ENCODE measurements around the gene RIN3.

RIN3 gene

DNA sequence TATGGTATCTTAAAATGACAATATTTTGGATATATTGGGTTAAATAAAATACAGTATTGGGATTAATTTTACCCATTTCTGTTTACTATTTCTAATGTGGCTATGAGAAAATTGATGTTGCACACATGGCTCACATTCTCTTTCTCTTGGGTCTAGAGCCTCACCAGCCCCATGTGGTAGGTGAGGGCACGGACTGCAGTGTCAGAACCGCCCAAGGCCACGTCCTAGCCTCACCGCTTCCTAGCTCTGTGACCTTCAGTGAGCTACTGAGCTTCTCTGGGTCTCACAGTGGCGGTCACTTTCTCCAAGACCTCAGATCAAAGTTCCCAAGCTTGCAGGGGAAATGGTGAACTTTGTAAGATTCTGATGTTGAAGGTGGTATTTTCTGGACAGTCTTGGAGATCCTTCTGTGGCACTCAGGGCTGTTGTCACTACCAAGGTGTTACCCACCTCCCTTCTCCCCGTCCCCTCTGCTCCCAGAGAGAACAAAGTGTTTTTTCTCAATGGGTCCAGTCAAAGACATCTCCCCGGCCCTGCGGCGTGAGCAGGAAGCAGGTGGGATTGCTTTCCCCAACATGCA is 87.6 kb downstream of the RIN3 start:
- DNase-seq: no peak

GRCh38 chr14:92601757-92602417 is 88.3 kb downstream of the RIN3 start:
- no peak for DNase-seq

DNA sequence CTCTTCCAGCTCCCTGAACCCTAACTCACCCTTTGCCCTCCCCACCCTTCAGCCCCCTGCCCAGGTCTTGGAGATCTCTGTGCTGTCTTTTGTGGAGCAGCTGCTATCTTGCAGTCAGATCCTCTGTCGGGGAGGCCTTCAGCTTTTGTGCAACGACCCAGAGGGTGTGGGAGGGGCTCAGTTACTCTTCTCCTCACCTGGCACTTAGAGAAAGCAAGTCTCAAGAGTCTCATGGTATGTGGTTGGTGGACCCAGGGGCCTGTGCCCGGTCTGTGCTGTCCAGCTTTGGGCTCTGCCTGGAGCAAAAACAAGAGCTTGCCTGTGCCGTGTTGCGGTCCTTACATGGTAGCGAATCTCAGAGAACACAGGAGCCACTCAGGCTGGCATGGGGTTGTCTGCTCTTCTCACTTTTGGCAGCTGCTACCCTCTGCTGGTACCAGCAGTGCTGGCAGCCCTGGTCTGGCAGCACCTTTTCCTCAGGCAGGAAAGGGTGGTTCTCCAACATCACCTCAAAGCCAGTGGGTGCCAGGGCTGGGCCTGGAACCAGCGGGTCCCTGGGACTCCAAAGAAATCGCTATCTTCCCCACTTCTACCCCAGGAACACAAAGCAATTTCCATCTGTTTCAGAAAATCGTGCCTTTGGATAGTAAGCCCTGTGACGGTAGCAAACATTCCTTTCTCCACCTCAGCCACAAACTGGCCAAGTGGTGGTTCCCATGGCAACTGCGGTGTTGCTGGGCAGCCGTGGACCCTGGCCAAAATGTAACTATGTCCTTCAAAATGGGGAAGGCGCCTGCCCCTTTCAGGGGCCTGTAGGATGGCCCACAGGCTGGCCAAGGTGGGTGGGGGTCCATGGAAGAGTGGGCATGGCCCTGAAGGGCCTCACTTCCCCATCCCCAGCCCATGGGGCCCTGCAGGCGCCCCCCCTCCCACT is 90.0 kb downstream of the RIN3 start:
- DNase-seq: no peak

GRCh38 chr14:92605274-92605940 is 91.8 kb downstream of the RIN3 start:
- DNase-seq: no peak

DNA sequence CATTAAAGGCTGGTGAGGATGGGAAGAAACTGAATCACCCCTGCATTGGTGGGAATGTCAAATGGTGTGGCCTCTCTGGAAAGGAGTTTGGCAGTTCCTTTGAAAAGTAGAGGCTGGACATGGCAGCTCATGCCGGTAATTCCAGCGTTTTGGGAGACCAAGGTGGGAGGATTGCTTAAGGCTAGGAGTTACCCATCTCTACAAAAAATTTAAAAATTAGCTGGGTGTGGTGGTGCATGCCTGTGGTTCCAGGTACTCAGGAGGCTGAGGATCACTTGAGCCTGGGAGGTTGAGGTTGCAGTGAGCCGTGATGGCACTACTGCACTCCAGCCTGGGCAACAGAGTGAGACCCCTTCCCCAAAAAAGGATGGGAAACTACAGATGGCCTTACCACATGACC is 93.7 kb downstream of the RIN3 start:
- DNase-seq: no peak

DNA sequence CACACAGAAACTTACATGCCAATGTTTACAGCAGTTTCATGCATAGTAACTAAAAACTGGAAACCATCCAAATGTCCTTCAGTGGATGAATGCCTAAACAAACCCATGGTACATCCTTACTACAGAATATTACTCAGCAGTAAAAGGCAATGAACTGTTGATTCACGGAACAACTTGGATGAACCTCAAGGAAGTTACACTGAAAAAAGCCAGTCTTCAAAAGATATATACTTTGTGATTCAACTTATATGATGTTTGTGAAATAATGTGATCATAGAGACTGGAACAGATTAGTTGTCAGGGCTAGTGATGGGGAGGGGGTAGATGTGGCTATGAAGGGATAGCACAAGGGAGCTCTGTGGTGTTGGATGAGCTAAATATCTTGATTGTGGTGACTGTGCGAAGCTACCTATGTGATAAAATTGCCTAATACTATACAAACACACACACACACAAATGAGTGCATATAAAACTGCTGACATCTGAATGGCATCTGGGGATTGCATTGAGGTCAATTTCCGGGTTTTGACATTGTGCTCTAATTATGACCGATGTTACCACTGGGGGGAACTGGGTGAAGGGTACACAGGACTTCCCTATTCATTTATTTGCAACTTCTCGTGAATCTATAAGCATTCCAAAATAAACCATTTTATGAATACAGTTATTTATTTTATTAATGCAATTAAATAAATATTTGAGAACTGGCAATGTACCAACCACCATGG is 94.3 kb downstream of the RIN3 start:
- DNase-seq: no peak

DNA sequence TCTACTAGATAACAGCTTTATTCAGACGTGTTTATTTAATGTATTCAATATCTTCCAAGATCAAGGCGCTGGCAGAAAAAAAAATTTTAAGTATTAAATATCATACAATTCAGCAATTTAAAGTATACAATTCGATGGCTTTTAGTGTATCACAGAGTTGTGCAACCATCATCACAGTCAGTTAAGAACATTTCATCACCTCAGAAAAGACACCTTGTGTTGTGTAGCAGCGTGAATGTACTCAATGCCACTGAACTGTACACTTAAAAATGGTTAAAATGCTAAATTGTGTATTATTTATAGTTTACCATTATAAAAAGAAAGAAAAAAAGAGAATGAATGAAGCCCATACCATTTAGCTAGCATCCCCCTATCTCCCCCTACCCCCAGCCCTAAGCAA is 96.4 kb downstream of the RIN3 start:
- DNase-seq: no peak

DNA sequence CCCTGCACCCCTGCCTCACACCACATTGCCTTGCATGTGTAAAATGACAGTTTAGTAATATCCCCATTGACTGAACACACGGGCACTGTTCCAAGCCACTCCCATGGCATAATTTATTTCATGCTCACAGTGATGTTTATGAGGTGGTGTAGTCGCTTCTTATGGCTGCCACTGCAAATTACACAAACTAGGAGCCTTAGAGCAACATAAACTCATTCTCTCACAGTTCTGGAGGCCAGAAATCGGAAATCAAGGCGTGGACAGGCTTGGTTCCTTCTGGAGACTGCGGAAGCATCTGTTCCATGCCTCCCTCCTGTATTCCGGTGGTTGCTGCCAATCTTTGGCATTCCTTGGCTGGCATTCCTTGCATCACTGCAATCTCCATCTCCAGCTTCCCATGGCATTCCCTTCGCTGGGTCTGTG is 97.3 kb downstream of the RIN3 start:
- no peak for DNase-seq

- DNase-seq: no peak
These were observed 99.6 kb downstream of the RIN3 start for GRCh38 chr14:92613008-92613658.

- no peak for DNase-seq
These were observed 100.2 kb downstream of the RIN3 start for GRCh38 chr14:92613681-92614260.

DNA sequence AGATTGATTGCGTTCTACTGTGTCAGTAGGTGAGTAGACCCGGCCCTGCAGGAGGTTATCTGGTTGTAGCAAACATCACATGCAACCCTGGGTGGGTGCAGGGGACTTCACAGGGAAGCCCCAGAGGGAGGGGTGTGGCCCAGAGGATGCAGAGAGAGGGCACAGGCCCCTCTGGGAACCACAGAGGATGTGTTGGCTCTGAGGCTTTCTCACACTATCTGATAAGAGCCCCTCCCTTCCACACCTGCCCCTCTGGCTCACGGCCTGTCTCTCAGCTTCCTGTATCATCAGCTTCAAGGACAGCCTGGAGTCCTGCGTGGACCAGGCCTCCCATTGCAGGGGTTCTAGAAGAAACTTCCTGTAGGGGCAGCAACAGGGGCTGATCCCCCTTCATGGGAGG is 101.9 kb downstream of the RIN3 start:
- DNase-seq: peak; percentile 19

DNA sequence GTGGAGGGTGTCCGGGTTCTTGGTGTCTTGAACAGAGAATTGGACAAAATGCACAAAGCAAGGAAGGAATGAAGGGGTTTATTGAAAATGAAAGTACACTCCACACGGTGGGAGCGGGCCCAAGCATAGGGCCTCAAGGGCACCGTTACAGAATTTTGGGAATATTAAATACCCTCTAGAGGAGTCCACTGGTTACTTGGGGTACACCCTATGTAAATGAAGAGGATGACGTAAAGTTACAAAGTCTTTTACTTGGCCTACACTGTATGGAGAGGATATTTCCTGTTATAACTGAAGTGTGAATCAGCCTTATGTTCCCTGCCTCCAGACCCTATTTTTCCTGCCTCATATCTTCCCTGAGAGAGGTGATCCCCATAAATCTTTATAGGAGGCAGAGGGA is 102.6 kb downstream of the RIN3 start:
- no peak for DNase-seq

DNA sequence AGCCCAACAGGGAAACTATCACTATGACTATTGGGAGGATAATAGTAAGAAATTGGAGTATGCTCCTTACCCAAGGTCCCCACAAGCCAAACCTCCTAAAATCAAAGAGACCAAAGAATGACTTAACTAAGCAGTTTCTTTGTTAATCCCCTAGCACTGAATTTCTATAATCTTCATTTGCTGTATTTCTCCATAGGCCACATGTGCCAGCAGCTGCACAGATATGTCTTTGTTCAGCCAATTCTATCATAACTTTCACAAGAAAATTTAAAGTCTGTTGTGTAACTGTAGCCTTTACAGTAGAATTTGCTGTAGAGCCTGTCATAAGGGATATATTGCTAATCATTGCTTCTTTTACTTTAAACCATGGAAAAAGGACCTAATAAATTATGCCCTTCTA is 104.0 kb downstream of the RIN3 start:
- no peak for DNase-seq

GRCh38 chr14:92619671-92620456 is 106.3 kb downstream of the RIN3 start:
- DNase-seq: no peak

GRCh38 chr14:92622311-92622710 is 108.7 kb downstream of the RIN3 start:
- no peak for DNase-seq

- DNase-seq: no peak
These were observed 111.2 kb downstream of the RIN3 start for GRCh38 chr14:92624764-92625163.

DNA sequence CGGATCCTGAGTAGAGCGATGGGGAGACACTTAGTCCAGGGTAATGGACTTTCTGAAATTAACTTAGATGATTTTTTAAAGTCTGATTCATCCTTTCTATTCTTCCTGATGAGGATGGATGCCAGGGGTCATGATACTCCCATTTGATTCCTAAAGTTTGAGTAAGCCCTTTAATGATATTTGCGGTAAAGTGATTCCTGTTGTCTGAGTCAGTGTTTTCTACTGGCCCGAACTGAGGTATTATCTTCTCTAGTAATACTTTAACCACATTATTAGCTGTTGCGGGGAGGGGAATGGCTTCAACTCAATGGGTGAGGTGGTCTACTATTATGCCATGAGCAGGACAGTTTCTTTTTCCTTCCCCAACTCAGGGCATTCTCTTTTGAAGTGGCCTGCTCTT is 111.6 kb downstream of the RIN3 start:
- DNase-seq: no peak

DNA sequence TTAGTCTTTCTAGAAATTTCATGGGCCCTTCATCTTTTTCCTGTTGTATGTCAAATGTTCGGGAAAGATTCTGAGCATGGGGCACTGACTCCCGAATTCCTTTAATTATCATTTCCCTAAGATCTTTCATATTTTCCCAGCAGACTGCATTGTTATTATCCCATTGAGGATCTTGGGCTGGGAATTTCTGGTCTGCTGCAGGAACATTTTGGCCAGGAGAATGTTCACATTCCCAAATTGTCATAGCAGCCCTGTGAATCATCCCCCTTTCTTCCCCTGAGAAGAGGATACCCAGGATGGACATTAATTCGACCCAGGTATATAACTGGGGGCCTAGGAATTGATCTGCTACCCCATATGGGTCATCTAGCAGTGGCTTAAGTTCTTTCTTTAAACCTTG is 112.5 kb downstream of the RIN3 start:
- no peak for DNase-seq

GRCh38 chr14:92627707-92628215 is 114.2 kb downstream of the RIN3 start:
- DNase-seq: no peak

GRCh38 chr14:92628636-92629035 is 115.1 kb downstream of the RIN3 start:
- no peak for DNase-seq

DNA sequence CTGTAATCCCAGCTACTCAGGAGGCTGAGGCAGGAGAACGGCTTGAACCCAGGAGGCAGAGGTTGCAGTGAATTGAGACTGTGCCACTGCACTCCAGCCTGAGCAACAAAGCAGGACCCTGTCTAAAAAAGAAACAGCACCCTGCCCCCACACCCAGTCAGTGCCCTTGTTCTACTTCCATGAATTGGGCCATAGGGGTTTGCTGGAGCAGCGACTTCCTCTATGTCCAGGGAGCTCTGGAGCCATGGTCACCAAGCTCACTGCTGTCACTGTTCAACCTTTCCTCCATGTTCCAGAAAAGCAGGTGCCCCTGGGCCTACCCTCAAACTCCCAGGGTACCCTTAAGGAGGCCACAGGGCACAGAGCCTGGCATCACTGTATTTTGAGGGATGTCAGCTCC is 116.8 kb downstream of the RIN3 start:
- DNase-seq: no peak

Data from activated gamma-delta T cell (primary cell).